ENCODE results near the gene MED29. TPM values are rescaled to one million over a fixed set of nuclear protein-coding genes. Genes with fewer than 3 reads are reported as not detected.

The MED29 gene
- total RNA-seq, 1 experiment from 2014 or later: 17.0 TPM

DNA sequence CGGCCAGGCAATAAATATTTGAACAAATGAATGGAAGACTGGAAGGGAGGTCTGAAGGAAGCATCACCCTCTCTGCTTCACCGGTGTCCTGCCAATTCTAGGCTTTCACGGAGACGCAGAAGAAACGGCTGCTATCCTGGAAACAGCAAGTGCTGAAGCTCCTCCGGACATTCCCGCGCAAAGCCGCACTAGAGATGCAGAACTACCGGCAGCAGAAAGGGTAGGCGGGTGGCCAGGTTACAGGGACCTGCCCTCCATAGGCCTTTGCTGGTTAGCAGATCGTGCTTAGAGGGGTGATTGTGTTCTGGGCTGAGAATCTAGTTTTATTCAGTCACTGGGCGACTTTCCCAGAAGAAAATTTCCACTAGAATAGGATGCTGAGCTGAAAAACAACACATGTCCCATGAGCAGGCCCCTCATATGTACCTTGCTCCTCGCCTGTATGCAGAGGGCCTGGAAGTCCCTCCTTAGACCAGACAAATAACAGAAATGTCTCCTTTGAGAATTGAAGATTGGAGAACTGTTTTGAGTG is 11.2 kb upstream of the MED29 start:
- no peak for ATAC-seq
- intact Hi-C loops (cut with micrococcal nuclease): no loop called here
- ChIA-PET CTCF (no interaction called here), POLR2A (ENCODE audit: unreplicated experiment) (no interaction called here)
- Histone ChIP-seq H3K9ac (ENCODE audit: low read length) (no peak overlapping the region), H3K27ac (ENCODE audit: low read length) (no peak overlapping the region), H3K36me3 (ENCODE audit: low read depth, low read length) (no peaks in the 10 kb centered on the region; the same call in 1 of the 2 replicates), H3K79me2 (ENCODE audit: low read length) (no peaks in the 10 kb centered on the region), H3K9me2 (replicated peaks; ENCODE audit: low read length) (no peaks in the 10 kb centered on the region), H3K4me1 (ENCODE audit: insufficient read depth, low read length) (no peaks in the 10 kb centered on the region), H3K9me3 (ENCODE audit: low read length) (no peaks in the 10 kb centered on the region), H3K27me3 (ENCODE audit: low read length) (no peaks in the 10 kb centered on the region), H2AFZ (ENCODE audit: low read length) (no peak overlapping the region), H3F3A (ENCODE audit: low read length, unreplicated experiment) (no peaks in the 10 kb centered on the region), H4K20me1 (ENCODE audit: low read length) (no peaks in the 10 kb centered on the region), H3K4me3 (ENCODE audit: low read length) (no peak overlapping the region), H3K4me2 (ENCODE audit: low read length) (no peak overlapping the region)
- DNase-seq: no peak
- no peak for TF ChIP-seq EZH2 (IDR thresholded peaks at IDR 0.05; ENCODE audit: low read length, unreplicated experiment)
- TF ChIP-seq, protein P1, sequence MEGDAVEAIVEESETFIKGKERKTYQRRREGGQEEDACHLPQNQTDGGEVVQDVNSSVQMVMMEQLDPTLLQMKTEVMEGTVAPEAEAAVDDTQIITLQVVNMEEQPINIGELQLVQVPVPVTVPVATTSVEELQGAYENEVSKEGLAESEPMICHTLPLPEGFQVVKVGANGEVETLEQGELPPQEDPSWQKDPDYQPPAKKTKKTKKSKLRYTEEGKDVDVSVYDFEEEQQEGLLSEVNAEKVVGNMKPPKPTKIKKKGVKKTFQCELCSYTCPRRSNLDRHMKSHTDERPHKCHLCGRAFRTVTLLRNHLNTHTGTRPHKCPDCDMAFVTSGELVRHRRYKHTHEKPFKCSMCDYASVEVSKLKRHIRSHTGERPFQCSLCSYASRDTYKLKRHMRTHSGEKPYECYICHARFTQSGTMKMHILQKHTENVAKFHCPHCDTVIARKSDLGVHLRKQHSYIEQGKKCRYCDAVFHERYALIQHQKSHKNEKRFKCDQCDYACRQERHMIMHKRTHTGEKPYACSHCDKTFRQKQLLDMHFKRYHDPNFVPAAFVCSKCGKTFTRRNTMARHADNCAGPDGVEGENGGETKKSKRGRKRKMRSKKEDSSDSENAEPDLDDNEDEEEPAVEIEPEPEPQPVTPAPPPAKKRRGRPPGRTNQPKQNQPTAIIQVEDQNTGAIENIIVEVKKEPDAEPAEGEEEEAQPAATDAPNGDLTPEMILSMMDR (conservative IDR thresholded peaks at IDR 0.05; ENCODE audit: low read depth, low read length): no peak
- TF ChIP-seq EZH2phosphoT487 (IDR thresholded peaks at IDR 0.05; ENCODE audit: borderline replicate concordance, low read length): no peak
- BruUV-seq (replicated peaks): no TSS peak

DNA sequence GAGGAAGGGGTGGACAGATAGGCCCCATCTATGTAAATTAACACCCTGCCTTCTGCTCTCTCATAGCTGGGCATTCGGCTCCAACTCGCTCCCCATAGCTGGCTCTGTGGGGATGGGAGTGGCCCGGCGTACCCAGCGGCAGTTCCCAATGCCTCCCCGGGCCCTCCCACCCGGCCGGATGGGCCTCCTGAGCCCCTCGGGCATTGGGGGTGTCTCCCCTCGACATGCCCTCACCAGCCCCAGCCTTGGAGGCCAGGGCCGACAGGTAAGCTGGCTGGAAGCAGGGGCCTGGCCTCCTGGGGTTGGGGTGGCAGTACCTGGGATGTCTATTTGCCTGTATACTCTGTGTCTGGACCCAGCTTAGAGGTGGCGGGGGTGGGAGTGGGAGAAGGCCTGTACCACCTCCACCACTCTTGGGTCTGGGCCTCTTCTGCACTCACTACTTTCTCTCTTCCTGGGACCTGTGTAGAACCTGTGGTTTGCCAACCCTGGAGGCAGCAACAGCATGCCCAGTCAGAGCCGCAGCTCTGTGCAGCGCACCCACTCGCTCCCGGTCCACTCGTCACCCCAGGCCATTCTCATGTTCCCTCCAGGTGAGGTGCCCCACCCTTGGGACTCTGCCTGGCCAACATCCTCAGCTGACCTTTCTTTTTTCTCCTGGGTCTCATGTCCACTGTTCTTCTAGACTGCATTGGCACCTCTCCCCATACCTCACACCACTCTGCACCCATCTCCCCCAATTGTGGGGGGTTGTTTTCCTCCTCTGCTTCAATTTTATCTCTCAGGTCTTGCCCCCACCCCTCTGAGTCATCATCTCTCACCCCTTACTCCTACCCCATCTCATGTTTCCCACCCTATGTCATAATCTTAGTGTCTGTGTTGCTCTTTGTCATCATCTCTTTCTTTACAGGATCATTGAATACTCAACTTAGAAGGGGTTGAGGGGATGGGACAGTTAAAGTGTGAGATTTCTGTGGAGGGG is 10.4 kb upstream of the MED29 start:
- BruUV-seq (replicated peaks): no TSS peak
- TF ChIP-seq EZH2 (IDR thresholded peaks at IDR 0.05; ENCODE audit: low read length, unreplicated experiment) (no peak), EZH2phosphoT487 (IDR thresholded peaks at IDR 0.05; ENCODE audit: borderline replicate concordance, low read length) (no peak)
- TF ChIP-seq, protein P1 (conservative IDR thresholded peaks at IDR 0.05; ENCODE audit: low read depth, low read length): no peak
- no peak overlapping the region for H2AFZ ChIP-seq (ENCODE audit: low read length)
- ChIA-PET POLR2A (ENCODE audit: unreplicated experiment) (no interaction called here), CTCF (no interaction called here)
- H3K4me2 ChIP-seq (ENCODE audit: low read length): no peak overlapping the region
- no peaks in the 10 kb centered on the region for H3K27me3 ChIP-seq (ENCODE audit: low read length)
- no peak overlapping the region for H3K27ac ChIP-seq (ENCODE audit: low read length)
- no peak overlapping the region for H3K4me3 ChIP-seq (ENCODE audit: low read length)
- H3K9me3 ChIP-seq (ENCODE audit: low read length): no peaks in the 10 kb centered on the region
- H3K36me3 ChIP-seq (ENCODE audit: low read depth, low read length): no peaks in the 10 kb centered on the region; the same call in 1 of the 2 replicates
- no peaks in the 10 kb centered on the region for H3F3A ChIP-seq (ENCODE audit: low read length, unreplicated experiment)
- ATAC-seq: no peak
- H3K79me2 ChIP-seq (ENCODE audit: low read length): no peaks in the 10 kb centered on the region
- no peaks in the 10 kb centered on the region for H3K4me1 ChIP-seq (ENCODE audit: insufficient read depth, low read length)
- DNase-seq: no peak
- H3K9me2 ChIP-seq (replicated peaks; ENCODE audit: low read length): no peaks in the 10 kb centered on the region
- H4K20me1 ChIP-seq (ENCODE audit: low read length): no peaks in the 10 kb centered on the region
- intact Hi-C loops (cut with micrococcal nuclease): no loop called here
- no peak overlapping the region for H3K9ac ChIP-seq (ENCODE audit: low read length)

Measured in PC-3 (cell line).